WTC11 (cell line): Measurements from ENCODE around the gene DDC. TPM values are rescaled to one million over a fixed set of nuclear protein-coding genes. Genes with fewer than 3 reads are reported as not detected.

ENCODE experiments used
- ATAC-seq: fragments of 200-7000 bp; cut with Tn5 transposase; 2 replicates; pipeline ENCODE4 v1.10.0; 2021; ENCODE audit warnings: mild to moderate bottlenecking, moderate library complexity
- CTCF ChIA-PET: fragments of 300-600 bp; sonication (Branson Sonifier 250); formaldehyde crosslinking; loops from one replicate; lab custom pipeline; 2021; ENCODE audit warnings: antibody characterized with exemption; lab: Charles Lee
- POLR2A ChIA-PET: fragments of 350-600 bp; sonication (Branson Sonifier 250); formaldehyde crosslinking; loops from one replicate; lab custom pipeline; 2021; ENCODE audit warnings: antibody characterized with exemption; lab: Charles Lee
- DNase-seq: peaks from one replicate; pipeline ENCODE4 v3.0.0; 2021; ENCODE audit warnings: low spot score
- H3K27ac Mint-ChIP-seq: 2 replicates; pipeline ENCODE4 v1.8.0; 2021; ENCODE audit warnings: mixed read lengths
- H3K27me3 Mint-ChIP-seq: 2 replicates; pipeline ENCODE4 v1.8.0; 2021; ENCODE audit warnings: low read depth, mild to moderate bottlenecking, moderate library complexity, mixed read lengths
- H3K36me3 Mint-ChIP-seq: 2 replicates; pipeline ENCODE4 v1.8.0; 2021; ENCODE audit warnings: mixed read lengths
- H3K4me1 Mint-ChIP-seq: 2 replicates; pipeline ENCODE4 v1.8.0; 2022; ENCODE audit warnings: mixed read lengths
- H3K4me3 Mint-ChIP-seq: 2 replicates; pipeline ENCODE4 v1.8.0; 2021; ENCODE audit warnings: mild to moderate bottlenecking, moderate library complexity, mixed read lengths
- H3K9me3 Mint-ChIP-seq: 2 replicates; pipeline ENCODE4 v1.8.0; 2021; ENCODE audit warnings: mixed read lengths
- AFF4 ChIP-seq: sonication (generic); formaldehyde crosslinking; IDR thresholded peaks from 2 replicates; pipeline ENCODE4 v1.8.1; 2023; ENCODE audit warnings: mild to moderate bottlenecking, missing genetic modification reagents, borderline replicate concordance
- ATF1 ChIP-seq: sonication (generic); formaldehyde crosslinking; IDR thresholded peaks from 2 replicates; pipeline ENCODE4 v1.8.1; 2023; ENCODE audit warnings: mild to moderate bottlenecking, moderate library complexity, missing genetic modification reagents
- CREM ChIP-seq: sonication (generic); formaldehyde crosslinking; IDR thresholded peaks from 2 replicates; pipeline ENCODE4 v1.8.1; 2022; ENCODE audit warnings: mild to moderate bottlenecking, missing genetic modification reagents, moderate library complexity
- E2F1 ChIP-seq: sonication (generic); formaldehyde crosslinking; IDR thresholded peaks from 2 replicates; pipeline ENCODE4 v1.8.0; 2022; ENCODE audit warnings: mild to moderate bottlenecking, missing genetic modification reagents
- E2F4 ChIP-seq: sonication (generic); formaldehyde crosslinking; IDR thresholded peaks from 2 replicates; pipeline ENCODE4 v1.8.1; 2022; ENCODE audit warnings: low read depth, mild to moderate bottlenecking, moderate library complexity, missing genetic modification reagents, borderline replicate concordance
- E2F5 ChIP-seq: sonication (generic); formaldehyde crosslinking; IDR thresholded peaks from 2 replicates; pipeline ENCODE4 v1.8.1; 2022; ENCODE audit warnings: mild to moderate bottlenecking, moderate library complexity, missing genetic modification reagents
- FOXP1 ChIP-seq: sonication (generic); formaldehyde crosslinking; IDR thresholded peaks from 2 replicates; pipeline ENCODE4 v1.8.0; 2022; ENCODE audit warnings: missing genetic modification reagents, mild to moderate bottlenecking, moderate library complexity, borderline replicate concordance
- FOXP4 ChIP-seq: sonication (generic); formaldehyde crosslinking; IDR thresholded peaks from 2 replicates; pipeline ENCODE4 v1.8.0; 2022; ENCODE audit warnings: mild to moderate bottlenecking, missing genetic modification reagents
- IRF2 ChIP-seq: sonication (generic); formaldehyde crosslinking; IDR thresholded peaks from 2 replicates; pipeline ENCODE4 v1.8.0; 2022; ENCODE audit warnings: low read depth, missing genetic modification reagents, borderline replicate concordance
- MAX ChIP-seq: sonication (generic); formaldehyde crosslinking; IDR thresholded peaks from 2 replicates; pipeline ENCODE4 v1.8.0; 2022; ENCODE audit warnings: mild to moderate bottlenecking, missing genetic modification reagents
- NFYB ChIP-seq: sonication (generic); formaldehyde crosslinking; conservative IDR thresholded peaks from 2 replicates; pipeline ENCODE4 v1.8.0; 2022; ENCODE audit warnings: low read depth, missing genetic modification reagents
- RELA ChIP-seq: sonication (generic); formaldehyde crosslinking; IDR thresholded peaks from 2 replicates; pipeline ENCODE4 v1.8.1; 2022; ENCODE audit warnings: missing genetic modification reagents, mild to moderate bottlenecking, borderline replicate concordance
- ZBTB21 ChIP-seq: sonication (generic); formaldehyde crosslinking; IDR thresholded peaks from 2 replicates; pipeline ENCODE4 v1.8.1; 2023; ENCODE audit warnings: mild to moderate bottlenecking, missing genetic modification reagents, borderline replicate concordance
- total RNA-seq: library from RNA; stranded (reverse); gene quantifications from 3 replicates; pipeline ENCODE4 v1.2.3, GENCODE V29; 2021

Gene DDC
- total RNA-seq, 1 experiment from 2014 or later = not detected

GRCh38 chr7:50497068-50497642 lies 68.0 kb downstream of the DDC start (continued):
- TF ChIP-seq AFF4 (CRISPR knock-in tag) (no peak), NFYB (no peak), RELA (CRISPR knock-in tag) (no peak), E2F1 (CRISPR knock-in tag) (no peak), FOXP4 (no peak), ATF1 (CRISPR knock-in tag) (no peak)

- DNase-seq = no peak
- Mint-ChIP-seq H3K36me3 (no peaks in the 10 kb centered on the region), H3K4me1 (0 out of 2 replicates have a peak, but pooled peaks cover 3% of the 10 kb centered on the region), H3K9me3 (peaks cover 5% of the 10 kb centered on the region), H3K27ac (no peak overlapping the region), H3K4me3 (no peak overlapping the region), H3K27me3 (no peaks in the 10 kb centered on the region; the same call in 1 of the 2 replicates)
- ChIA-PET POLR2A (no interaction called here), CTCF (no interaction called here)
- ATAC-seq = no peak
- TF ChIP-seq MAX (CRISPR knock-in tag) (no peak), E2F5 (CRISPR knock-in tag) (no peak), IRF2 (CRISPR knock-in tag) (no peak)
Measured at GRCh38 chr7:50496569-50496968, 68.6 kb downstream of the DDC start.

GRCh38 chr7:50495746-50496145 lies 69.5 kb downstream of the DDC start:
- H3K36me3 Mint-ChIP-seq = 0 out of 2 replicates have a peak, but pooled peaks cover 2% of the 10 kb centered on the region
- TF ChIP-seq FOXP1 (CRISPR knock-in tag) (no peak), E2F4 (no peak), CREM (CRISPR knock-in tag) (no peak), FOXP4 (no peak), ZBTB21 (CRISPR knock-in tag) (no peak)
- H3K4me1 Mint-ChIP-seq = 0 out of 2 replicates have a peak, but pooled peaks cover 3% of the 10 kb centered on the region
- no peak for ATAC-seq
- no peak for DNase-seq
- H3K4me3 Mint-ChIP-seq = no peak overlapping the region
- H3K27ac Mint-ChIP-seq = no peak overlapping the region
- H3K9me3 Mint-ChIP-seq = peaks cover 7% of the 10 kb centered on the region
- CTCF ChIA-PET = no interaction called here
- H3K27me3 Mint-ChIP-seq = no peaks in the 10 kb centered on the region; the same call in 1 of the 2 replicates
- POLR2A ChIA-PET = no interaction called here
